Stimulated activated CD4-positive, alpha-beta T cell treated with anti-CD3 and anti-CD28 coated beads, TNF-alpha, amount 100 ng/mL, for 48 hours (primary cell): ENCODE measurements around the gene RHOD.

ENCODE experiments used
- DNase-seq, 3 donors: peaks; one replicate each; pipeline ENCODE4 v3.0.0-alpha.2; 2020; ENCODE audit warnings: low read depth in 3 of 3

Gene RHOD

GRCh38 chr11:67056267-67057204, at the start of gene RHOD:
Gene RHOD (plus strand): TSS chr11:67056847. CDS start chr11:67056903, 56 bp downstream.
- no peak for DNase-seq

GRCh38 chr11:67007126-67007525, 49.5 kb upstream of the RHOD start:
- DNase-seq = no peak

- no peak for DNase-seq
These were observed 46.2 kb upstream of the RHOD start for GRCh38 chr11:67010296-67010905.

GRCh38 chr11:67013511-67014045, 43.1 kb upstream of the RHOD start:
- DNase-seq = no peak

GRCh38 chr11:67014343-67014742, 42.3 kb upstream of the RHOD start:
- no peak for DNase-seq

GRCh38 chr11:67015048-67015447, 41.6 kb upstream of the RHOD start:
- DNase-seq = no peak

- DNase-seq = no peak
These were observed 40.1 kb upstream of the RHOD start for GRCh38 chr11:67016550-67016949.

GRCh38 chr11:67020949-67021348, 35.7 kb upstream of the RHOD start:
- DNase-seq = no peak

GRCh38 chr11:67022341-67022933, 34.2 kb upstream of the RHOD start:
- DNase-seq = no peak

- no peak for DNase-seq
These were observed 33.4 kb upstream of the RHOD start, which contains the start of gene SYT12 for GRCh38 chr11:67022961-67023956. Gene SYT12 (plus strand): TSS chr11:67023134. CDS start chr11:67030145, 7,011 bp downstream.

GRCh38 chr11:67023957-67024353, 32.7 kb upstream of the RHOD start:
- no peak for DNase-seq

GRCh38 chr11:67024410-67024809, 32.2 kb upstream of the RHOD start:
- DNase-seq = peak in 2 of 3 donors; percentile 20 to 21

GRCh38 chr11:67024966-67025365, 31.7 kb upstream of the RHOD start:
- no peak for DNase-seq

GRCh38 chr11:67025750-67026149, 30.9 kb upstream of the RHOD start:
- DNase-seq = no peak

GRCh38 chr11:67026941-67027340, 29.7 kb upstream of the RHOD start:
- DNase-seq = no peak

GRCh38 chr11:67027483-67027930, 29.1 kb upstream of the RHOD start:
- DNase-seq = no peak

- no peak for DNase-seq
These were observed 28.6 kb upstream of the RHOD start for GRCh38 chr11:67027943-67028542.

GRCh38 chr11:67029146-67029545, 27.5 kb upstream of the RHOD start:
- DNase-seq = no peak

- DNase-seq = no peak
These were observed 25.7 kb upstream of the RHOD start for GRCh38 chr11:67030976-67031375.

- DNase-seq = no peak
These were observed 24.7 kb upstream of the RHOD start for GRCh38 chr11:67031791-67032561.
